GM12892 (cell line): ENCODE results near the gene TRIM2.

Source experiments
- POLR2A ChIP-seq: IDR thresholded peaks from 2 replicates; pipeline ENCODE4 v1.6.1; 2011; ENCODE audit warnings: low read depth, low read length, control low read depth
- POLR2AphosphoS5 ChIP-seq: IDR thresholded peaks from 2 replicates; pipeline ENCODE4 v1.6.1; 2011; ENCODE audit warnings: low read depth, low read length, control low read depth

DNA sequence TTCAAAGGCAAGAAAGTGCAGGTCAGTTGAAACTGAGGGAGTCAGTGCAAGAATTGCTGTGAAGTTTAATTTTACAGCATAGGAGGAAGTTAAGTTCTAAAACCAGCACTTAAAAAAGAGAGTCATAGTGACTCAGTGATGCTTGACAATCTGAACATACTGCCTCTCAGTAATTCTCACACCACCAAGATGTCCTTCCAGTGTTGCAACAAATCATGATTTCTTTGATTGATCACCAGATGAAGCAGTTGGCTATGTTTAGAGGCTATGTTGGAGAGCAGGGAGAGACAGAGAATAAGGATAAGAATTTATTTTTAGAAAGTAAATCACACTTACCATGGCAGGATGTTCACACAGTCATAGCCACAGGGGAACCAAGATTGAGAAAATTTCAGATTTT is 13.2 kb downstream of the TRIM2 start:
- TF ChIP-seq POLR2A (no peak), POLR2AphosphoS5 (no peak)
